Measurements from ENCODE around the gene LIN9.

DNA sequence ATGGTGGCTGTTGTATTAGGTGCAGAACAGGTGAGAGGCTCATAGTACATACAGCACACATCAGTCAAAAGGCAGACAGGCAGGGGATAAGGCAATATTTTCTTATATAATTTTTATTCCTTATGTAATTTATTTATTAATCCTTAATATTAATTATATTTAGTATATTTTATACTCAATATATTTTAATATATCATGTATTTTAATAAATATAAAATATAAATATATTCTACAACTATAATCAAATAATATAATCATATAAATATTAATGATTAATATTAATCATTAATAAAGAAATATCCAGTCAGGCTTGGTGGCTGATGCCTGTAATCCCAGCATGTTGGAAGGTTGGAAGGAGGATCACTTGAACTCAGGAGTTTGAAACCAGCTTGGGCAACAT, 104.8 kb downstream of the LIN9 start:
- TF ChIP-seq, protein P1, sequence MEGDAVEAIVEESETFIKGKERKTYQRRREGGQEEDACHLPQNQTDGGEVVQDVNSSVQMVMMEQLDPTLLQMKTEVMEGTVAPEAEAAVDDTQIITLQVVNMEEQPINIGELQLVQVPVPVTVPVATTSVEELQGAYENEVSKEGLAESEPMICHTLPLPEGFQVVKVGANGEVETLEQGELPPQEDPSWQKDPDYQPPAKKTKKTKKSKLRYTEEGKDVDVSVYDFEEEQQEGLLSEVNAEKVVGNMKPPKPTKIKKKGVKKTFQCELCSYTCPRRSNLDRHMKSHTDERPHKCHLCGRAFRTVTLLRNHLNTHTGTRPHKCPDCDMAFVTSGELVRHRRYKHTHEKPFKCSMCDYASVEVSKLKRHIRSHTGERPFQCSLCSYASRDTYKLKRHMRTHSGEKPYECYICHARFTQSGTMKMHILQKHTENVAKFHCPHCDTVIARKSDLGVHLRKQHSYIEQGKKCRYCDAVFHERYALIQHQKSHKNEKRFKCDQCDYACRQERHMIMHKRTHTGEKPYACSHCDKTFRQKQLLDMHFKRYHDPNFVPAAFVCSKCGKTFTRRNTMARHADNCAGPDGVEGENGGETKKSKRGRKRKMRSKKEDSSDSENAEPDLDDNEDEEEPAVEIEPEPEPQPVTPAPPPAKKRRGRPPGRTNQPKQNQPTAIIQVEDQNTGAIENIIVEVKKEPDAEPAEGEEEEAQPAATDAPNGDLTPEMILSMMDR (conservative IDR thresholded peaks at IDR 0.05) = no peak
- no peak for TF ChIP-seq ZFX (IDR thresholded peaks at IDR 0.05)
